HUES48 (cell line): Measurements from ENCODE around the gene ATP4B.

Experiments
- H3K27ac ChIP-seq: one replicate; pipeline ENCODE4 v1.7.0; 2013; ENCODE audit warnings: low read depth, low read length, inconsistent platforms
- H3K27me3 ChIP-seq: 2 replicates; pipeline ENCODE4 v1.6.1; 2013; ENCODE audit warnings: mild to moderate bottlenecking, low read length; ENCODE audit not compliant: control insufficient read depth, insufficient read depth
- H3K36me3 ChIP-seq: 2 replicates; pipeline ENCODE4 v1.6.1; 2013; ENCODE audit warnings: low read length; ENCODE audit not compliant: control insufficient read depth, insufficient read depth
- H3K4me1 ChIP-seq: 2 replicates; pipeline ENCODE4 v1.6.1; 2013; ENCODE audit warnings: mild to moderate bottlenecking, low read length; ENCODE audit not compliant: control insufficient read depth, insufficient read depth
- H3K4me3 ChIP-seq: 2 replicates; pipeline ENCODE4 v1.5.1; 2013; ENCODE audit warnings: mild to moderate bottlenecking, low read depth, low read length
- H3K9ac ChIP-seq: 2 replicates; pipeline ENCODE4 v1.6.1; 2013; ENCODE audit warnings: mild to moderate bottlenecking, low read depth, low read length, moderate library complexity
- H3K9me3 ChIP-seq: 2 replicates; pipeline ENCODE4 v1.6.1; 2013; ENCODE audit warnings: low read length; ENCODE audit not compliant: control insufficient read depth, insufficient read depth

ATP4B gene

DNA sequence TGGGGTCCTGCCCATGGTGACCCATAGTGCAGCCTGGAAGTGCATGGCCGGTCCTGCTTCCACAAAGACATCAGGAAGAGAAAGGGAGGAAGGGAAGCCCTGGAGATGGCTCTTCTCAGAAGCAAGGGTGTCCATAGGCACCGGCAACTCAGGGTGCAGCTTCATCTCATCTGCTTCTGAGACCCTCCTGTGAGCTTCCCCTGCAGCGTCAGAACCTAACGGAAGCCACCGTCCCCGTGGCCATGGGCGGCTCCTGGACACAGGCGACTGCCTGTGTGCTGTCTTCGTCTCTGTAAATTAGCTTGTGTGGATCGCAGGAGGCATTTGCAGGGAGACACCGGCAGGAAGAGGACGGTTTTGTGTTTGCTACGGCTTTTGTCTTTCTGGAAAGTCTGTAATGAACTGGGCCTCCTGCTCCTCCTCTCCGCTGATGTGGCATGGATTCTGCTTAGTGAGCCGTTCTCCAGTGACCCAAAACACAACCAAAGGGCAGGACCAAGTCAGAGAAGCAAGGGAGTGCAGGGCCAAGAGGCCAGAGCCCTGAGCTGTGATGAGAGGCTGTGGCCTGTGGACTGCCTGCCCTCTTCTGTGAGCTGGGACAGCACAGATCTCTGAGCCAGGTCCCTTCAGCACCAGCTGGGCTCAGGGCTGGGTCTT lies 2.5 kb downstream of the ATP4B start:
- Histone ChIP-seq H3K27ac (no peak overlapping the region), H3K27me3 (no peaks in the 10 kb centered on the region), H3K4me1 (no peaks in the 10 kb centered on the region), H3K36me3 (no peaks in the 10 kb centered on the region), H3K9ac (no peak overlapping the region), H3K9me3 (no peaks in the 10 kb centered on the region), H3K4me3 (no peak overlapping the region)

DNA sequence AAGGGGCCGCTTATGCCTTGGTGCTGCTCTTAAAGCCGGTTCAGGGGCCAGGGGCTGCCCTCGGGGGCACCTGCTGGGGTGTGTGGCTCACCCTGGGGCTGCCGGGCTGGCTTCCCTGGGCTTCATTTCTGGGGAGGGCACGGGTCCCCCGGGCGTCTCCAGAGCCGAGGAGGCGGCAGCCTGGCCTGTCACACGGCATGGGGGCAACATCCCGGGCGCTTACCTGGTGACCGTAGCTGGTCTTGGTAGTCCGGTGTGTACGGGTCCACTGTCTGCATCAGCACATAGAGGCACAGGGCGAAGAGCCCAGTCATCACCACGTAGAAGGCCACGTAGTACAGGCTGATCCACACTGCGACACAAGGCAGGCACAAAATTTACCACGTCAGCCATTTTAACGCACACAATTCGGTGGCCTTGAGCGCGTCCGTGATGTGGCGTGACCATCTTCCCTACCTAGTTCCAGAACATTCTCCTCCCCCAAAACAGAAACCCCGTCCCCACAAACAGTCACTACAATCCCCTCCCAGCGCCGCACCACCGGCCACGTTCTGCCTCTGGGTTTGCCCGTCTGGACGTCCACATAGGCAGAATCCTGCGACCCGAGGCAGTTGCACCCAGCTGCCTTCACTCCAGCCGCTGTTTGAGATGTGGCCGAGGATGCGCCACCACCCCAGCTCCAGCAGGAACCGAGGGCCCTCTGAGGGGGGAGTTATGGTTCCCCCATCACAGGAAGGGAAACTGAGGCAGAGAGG lies 3.2 kb downstream of the ATP4B start:
- Histone ChIP-seq H3K27ac (no peak overlapping the region), H3K4me1 (no peaks in the 10 kb centered on the region), H3K36me3 (no peaks in the 10 kb centered on the region), H3K9me3 (no peaks in the 10 kb centered on the region), H3K27me3 (no peaks in the 10 kb centered on the region), H3K4me3 (no peak overlapping the region), H3K9ac (no peak overlapping the region)

DNA sequence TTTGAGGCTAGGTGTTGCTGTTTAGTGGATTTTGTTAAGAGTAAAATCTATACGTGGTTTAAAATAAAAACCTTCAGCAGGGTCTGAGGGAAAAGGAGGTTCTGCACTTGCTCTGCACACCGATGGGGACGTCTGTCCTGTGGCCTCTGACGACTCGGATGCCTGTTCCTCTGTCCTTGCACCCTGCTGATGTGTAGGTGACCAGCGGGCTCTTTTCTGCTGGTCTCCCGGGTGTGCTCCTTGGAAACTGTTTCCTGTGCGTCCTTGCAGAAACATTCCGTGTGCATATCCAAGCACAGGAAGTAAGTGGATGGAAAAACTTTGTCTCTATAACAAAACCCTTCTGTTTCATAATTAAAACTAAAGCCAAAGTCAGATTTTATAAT lies 3.8 kb downstream of the ATP4B start:
- H3K9ac ChIP-seq, result no peak overlapping the region
- no peaks in the 10 kb centered on the region for H3K36me3 ChIP-seq
- H3K4me3 ChIP-seq, result no peak overlapping the region
- no peak overlapping the region for H3K27ac ChIP-seq
- no peaks in the 10 kb centered on the region for H3K4me1 ChIP-seq
- no peaks in the 10 kb centered on the region for H3K9me3 ChIP-seq
- H3K27me3 ChIP-seq, result no peaks in the 10 kb centered on the region

DNA sequence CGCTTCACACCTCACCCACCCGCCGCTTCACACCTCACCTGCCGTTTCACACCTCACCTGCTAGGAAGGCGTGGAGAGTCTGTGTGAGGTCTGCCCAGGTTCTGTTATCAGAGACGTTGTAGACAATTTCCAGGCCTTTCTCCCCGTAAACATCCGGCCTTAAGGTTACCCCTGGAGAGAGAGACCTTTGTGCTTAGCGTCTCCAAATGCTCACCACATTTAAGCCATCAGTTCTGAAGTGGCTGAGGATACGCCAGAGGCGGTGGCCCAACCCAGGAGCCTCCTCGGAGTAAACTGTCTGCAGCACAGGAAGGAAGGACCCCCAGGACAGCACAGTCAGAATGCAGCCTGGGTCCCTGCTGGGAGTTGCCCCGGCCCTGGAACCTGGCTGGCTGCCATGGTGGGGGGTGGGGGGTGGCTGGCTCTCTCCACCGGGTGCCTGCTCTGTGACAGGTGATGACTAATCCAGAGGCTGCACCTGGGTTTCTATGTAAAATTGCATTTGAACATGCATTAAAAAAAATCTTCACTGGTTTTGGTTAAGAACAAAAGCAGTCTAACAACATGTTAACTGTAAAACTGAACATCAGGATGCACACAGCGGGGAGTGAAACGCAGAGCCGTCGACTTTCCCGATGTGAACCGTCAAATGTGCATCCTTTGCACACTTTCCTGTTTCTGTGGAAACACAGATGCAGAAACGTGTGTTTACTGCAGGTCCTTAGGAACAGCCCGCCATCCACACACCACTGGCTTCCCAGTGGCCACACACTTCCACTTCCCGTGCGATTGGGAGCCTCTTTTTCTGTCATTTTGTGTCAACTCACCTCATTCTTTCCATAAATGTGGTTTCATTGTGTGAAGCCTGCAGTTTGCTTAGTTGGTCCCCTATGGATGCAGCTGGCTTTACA lies 4.5 kb downstream of the ATP4B start:
- Histone ChIP-seq H3K36me3 (no peaks in the 10 kb centered on the region), H3K4me1 (no peaks in the 10 kb centered on the region), H3K9ac (no peak overlapping the region)

DNA sequence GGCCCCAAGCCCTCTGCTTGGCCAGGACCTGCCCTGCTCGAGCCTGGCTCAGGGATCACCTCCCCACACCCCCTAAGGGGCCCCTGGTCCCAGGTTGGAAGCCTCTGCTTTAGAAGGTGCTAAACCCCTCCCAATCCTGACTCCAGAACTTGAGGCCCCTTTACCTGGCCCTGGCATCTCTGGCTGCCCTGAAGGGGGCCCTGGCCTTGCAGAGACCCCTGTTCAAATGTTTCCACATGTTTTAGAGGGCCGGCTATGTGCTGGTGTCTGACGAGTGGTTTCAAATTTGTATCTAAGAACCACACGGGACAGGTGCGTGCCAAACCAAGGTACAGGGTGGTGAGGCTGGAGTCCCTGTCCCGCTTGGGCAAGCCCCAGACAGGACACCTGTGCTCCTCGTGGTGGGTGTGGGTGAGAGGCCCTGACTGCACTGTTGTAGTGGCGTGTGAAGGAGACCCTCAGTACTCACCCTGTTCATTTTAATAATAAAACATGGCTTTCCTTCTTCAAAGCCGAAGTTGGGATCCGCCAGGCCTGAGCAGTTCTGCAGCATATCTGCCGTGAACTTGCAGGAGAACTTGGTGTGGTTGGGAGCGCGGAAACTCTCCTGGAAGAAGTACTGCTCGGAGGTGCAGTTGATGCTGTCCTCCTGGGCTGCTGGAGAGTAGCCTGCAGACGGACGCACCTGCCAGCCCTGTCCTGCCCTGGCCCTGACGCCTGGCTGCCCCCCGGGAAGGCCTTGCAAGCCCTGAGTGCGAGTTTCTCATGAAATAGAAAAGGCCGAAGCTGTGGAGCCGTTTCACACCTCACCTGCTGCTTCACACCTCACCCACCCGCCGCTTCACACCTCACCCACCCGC lies 5.4 kb downstream of the ATP4B start:
- Histone ChIP-seq H3K4me1 (no peaks in the 10 kb centered on the region), H3K9me3 (no peaks in the 10 kb centered on the region), H3K9ac (no peak overlapping the region), H3K4me3 (no peak overlapping the region), H3K27ac (no peak overlapping the region), H3K27me3 (no peaks in the 10 kb centered on the region), H3K36me3 (no peaks in the 10 kb centered on the region)

More for the DNA sequence above, 4.5 kb downstream of the ATP4B start:
- Histone ChIP-seq H3K4me3 (no peak overlapping the region), H3K27ac (no peak overlapping the region), H3K27me3 (no peaks in the 10 kb centered on the region), H3K9me3 (no peaks in the 10 kb centered on the region)

DNA sequence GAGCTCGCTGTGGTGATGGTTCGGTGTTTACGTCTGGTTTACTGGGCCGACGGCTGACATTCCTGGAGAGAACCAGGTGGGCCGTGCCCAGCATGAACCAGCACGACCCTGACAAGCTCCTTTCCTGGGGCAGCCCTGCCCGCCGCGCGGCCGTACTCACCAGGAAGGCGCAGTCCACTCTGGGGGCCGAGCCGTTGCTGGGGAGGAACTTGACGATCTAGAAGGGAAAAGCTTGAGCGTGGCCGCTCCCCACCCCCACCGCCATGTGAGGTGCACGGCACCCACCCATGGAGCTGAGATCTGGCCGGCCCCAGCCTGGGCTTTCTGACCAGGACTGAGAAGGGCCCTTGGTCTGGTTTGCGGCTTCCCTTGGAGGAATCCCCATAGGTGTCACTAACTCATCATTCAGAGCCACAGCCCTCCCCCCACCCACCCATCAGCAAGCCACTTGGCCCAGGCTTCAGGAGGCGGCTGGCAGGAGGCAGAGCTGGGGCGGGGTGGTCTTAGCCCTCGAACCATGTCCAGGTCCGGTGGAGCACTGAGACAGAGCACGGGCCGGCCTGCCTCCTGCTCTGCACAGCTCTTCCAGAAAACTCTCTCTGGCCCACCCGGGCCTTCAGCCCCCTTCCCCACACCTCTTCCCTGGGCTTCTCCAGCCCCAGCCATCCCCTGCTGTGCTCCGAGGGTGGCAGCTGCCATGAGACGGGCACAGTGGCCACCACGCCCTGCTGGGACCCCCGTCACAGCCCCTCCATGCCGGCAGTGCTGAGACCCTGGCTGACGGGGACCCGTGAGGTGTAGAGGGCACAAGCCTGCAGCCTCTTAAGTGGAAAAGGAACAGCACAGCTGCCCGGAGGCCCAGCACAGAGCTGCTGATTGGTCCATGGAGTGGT lies 6.2 kb downstream of the ATP4B start:
- no peak overlapping the region for H3K27ac ChIP-seq
- H3K36me3 ChIP-seq, result no peaks in the 10 kb centered on the region
- H3K9me3 ChIP-seq, result no peaks in the 10 kb centered on the region
- no peak overlapping the region for H3K9ac ChIP-seq
- no peaks in the 10 kb centered on the region for H3K27me3 ChIP-seq
- H3K4me1 ChIP-seq, result no peaks in the 10 kb centered on the region
- no peak overlapping the region for H3K4me3 ChIP-seq

DNA sequence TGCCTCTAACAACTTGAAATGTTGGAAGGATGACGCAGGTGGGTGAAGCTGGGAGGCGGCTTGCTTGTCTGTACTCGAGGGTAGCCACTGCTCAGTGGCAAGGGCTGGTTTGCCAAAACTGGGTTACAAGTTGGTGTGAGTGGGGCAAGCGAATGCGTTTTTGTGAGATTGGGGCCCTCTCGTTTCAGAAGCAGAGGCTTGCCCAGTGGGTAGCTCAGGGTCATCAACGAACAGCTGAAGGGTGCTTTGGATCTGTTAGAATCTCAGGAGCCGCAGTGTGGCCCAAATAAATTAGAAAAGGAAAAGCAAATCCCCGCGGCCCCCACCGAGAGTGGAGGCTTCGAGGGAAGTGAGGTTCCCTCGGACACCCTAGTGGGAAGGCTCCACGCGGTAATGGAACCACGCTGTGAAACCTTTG lies 7.3 kb downstream of the ATP4B start:
- Histone ChIP-seq H3K9me3 (no peaks in the 10 kb centered on the region), H3K4me1 (no peaks in the 10 kb centered on the region), H3K27me3 (no peaks in the 10 kb centered on the region), H3K27ac (no peak overlapping the region), H3K4me3 (no peak overlapping the region), H3K36me3 (no peaks in the 10 kb centered on the region), H3K9ac (no peak overlapping the region)

DNA sequence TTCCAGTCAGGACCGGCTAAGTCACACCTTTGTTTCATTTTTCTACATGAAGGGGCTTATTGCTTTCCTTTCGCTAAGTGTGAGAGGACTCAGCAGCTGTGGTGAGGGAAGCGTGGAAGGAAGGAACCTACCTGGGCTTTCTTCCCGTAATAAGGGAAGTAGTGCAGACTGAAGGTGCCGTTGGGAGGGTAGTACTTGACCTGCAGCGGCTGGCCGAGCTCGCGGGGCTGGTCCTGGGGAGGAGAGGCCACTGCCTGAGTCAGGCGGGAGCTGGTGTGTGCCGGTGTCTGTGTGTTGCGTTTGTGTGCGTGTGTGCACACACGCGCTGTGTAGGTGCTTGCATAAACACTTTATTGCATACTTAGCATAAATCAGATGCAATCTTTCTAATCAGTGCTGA lies 7.7 kb downstream of the ATP4B start:
- Histone ChIP-seq H3K9ac (no peak overlapping the region), H3K4me1 (no peaks in the 10 kb centered on the region), H3K27me3 (no peaks in the 10 kb centered on the region), H3K36me3 (no peaks in the 10 kb centered on the region), H3K4me3 (no peak overlapping the region), H3K27ac (no peak overlapping the region), H3K9me3 (no peaks in the 10 kb centered on the region)

DNA sequence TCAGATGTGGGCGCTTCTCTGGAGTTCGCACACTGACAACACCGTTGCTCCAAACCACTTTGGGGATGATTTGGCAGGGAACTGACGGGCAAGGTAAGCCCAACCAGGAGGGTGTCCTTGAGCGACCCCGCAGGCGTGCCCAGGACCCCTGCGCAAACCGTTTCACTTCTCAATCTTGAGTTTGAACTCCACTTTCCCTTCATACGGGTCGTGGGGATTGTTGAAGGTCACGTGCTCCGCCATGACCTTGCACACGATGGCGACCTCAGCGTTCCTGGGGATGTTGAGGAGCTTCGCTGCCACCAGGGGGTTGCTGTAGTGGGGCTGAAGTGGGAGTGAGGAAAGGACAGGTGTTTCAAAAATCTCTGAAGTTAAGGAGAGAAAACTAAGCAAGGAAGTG lies 8.8 kb downstream of the ATP4B start:
- Histone ChIP-seq H3K27ac (no peak overlapping the region), H3K36me3 (no peaks in the 10 kb centered on the region), H3K9ac (no peak overlapping the region), H3K9me3 (0 out of 2 replicates have a peak, but pooled peaks cover 3% of the 10 kb centered on the region), H3K4me3 (no peak overlapping the region), H3K4me1 (no peaks in the 10 kb centered on the region), H3K27me3 (no peaks in the 10 kb centered on the region)

DNA sequence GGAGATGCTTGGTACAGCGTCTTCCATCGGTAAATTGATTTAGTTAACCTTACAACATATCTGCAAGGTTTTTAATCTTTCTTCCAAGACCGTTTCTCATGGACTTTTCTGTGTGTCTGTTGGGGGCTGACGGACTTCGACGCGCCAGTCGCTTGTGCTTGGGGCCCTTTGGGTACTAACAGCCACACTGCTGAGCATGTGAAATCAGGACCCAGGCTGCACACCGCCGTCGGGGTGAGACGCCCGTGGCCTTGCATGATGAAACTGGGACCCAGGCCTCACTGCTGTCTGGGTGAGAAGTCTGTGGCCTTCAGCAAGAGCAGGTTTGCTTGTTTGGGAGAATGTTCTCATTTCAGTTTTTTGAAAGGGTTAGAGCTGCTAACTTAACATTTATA lies 9.8 kb downstream of the ATP4B start:
- Histone ChIP-seq H3K9me3 (peaks cover 4% of the 10 kb centered on the region; the same call in 1 of the 2 replicates), H3K4me1 (no peaks in the 10 kb centered on the region), H3K9ac (no peak overlapping the region), H3K4me3 (no peak overlapping the region), H3K27ac (no peak overlapping the region), H3K27me3 (no peaks in the 10 kb centered on the region), H3K36me3 (no peaks in the 10 kb centered on the region)
